ENCODE results near the gene CLIC1.

- TF ChIP-seq, protein P1, sequence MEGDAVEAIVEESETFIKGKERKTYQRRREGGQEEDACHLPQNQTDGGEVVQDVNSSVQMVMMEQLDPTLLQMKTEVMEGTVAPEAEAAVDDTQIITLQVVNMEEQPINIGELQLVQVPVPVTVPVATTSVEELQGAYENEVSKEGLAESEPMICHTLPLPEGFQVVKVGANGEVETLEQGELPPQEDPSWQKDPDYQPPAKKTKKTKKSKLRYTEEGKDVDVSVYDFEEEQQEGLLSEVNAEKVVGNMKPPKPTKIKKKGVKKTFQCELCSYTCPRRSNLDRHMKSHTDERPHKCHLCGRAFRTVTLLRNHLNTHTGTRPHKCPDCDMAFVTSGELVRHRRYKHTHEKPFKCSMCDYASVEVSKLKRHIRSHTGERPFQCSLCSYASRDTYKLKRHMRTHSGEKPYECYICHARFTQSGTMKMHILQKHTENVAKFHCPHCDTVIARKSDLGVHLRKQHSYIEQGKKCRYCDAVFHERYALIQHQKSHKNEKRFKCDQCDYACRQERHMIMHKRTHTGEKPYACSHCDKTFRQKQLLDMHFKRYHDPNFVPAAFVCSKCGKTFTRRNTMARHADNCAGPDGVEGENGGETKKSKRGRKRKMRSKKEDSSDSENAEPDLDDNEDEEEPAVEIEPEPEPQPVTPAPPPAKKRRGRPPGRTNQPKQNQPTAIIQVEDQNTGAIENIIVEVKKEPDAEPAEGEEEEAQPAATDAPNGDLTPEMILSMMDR (IDR thresholded peaks at IDR 0.05) = no peak
- no peak for TF ChIP-seq POLR2AphosphoS5 (IDR thresholded peaks at IDR 0.05)
Measured at GRCh38 chr6:31721351-31722020, 14.8 kb downstream of the CLIC1 start, which contains the start of gene LY6G6C.

Measured in breast epithelium (tissue), 3 donors.